Right lobe of liver (tissue), 6 donors: ENCODE measurements around the gene SLC2A5. TPM values are rescaled to one million over a fixed set of nuclear protein-coding genes. Genes with fewer than 3 reads are reported as not detected.
A peak's percentile ranks its signal among the peaks of the same experiment; 100 is the strongest.

Experiments
- ATAC-seq, 4 donors: fragments of 200-7000 bp; cut with Tn5 transposase; one replicate each; pipeline ENCODE4 v1.9.1; 2020; ENCODE audit warnings: mild to moderate bottlenecking in 4 of 4, moderate library complexity in 4 of 4
- DNase-seq, 3 donors: peaks; one replicate each; pipeline ENCODE4 v3.0.0-alpha.2; 2020
- H3K27ac ChIP-seq, 3 donors: fragments of 200-600 bp; one replicate each; pipeline ENCODE4 v1.8.0; 2022
- H3K27me3 ChIP-seq, 2 donors: fragments of 200-600 bp; one replicate each; pipeline ENCODE4 v1.8.0; 2022
- H3K36me3 ChIP-seq, 4 donors: fragments of 200-600 bp; sonication (generic) in 1 of 4; one replicate each; pipeline versions ENCODE4 v1.5.1 to v1.8.0; 2017 to 2022; ENCODE audit warnings: control low read depth in 1 of 4
- H3K4me1 ChIP-seq, 4 donors: fragments of 200-600 bp; sonication (generic) in 1 of 4; one replicate each; pipeline versions ENCODE4 v1.5.1 to v1.8.0; 2017 to 2022; ENCODE audit warnings: control low read depth in 1 of 4
- H3K4me3 ChIP-seq, 3 donors: fragments of 200-600 bp; one replicate each; pipeline ENCODE4 v1.8.0; 2022
- H3K9me3 ChIP-seq, 4 donors: fragments of 200-600 bp; sonication (generic) in 1 of 4; one replicate each; pipeline versions ENCODE4 v1.5.1 to v1.8.0; 2017 to 2022; ENCODE audit warnings: control low read depth in 1 of 4
- POLR2A ChIP-seq: fragments of 450-650 bp; IDR thresholded peaks from one replicate; pipeline ENCODE4 v1.6.1; 2017; ENCODE audit warnings: antibody characterized with exemption, mild to moderate bottlenecking
- WGBS: methylation state at CpG from one replicate; pipeline ENCODE4 v1.1.6; 2018; ENCODE audit warnings: low coverage, low lambda C conversion rate; ENCODE audit not compliant: insufficient coverage; ENCODE audit errors: missing lambda C conversion rate; 5-methylcytosine and 5-hydroxymethylcytosine counted together
- intact Hi-C, 2 donors: fragments of 100-400 bp; cut with DNase I; formaldehyde crosslinking; loops; one replicate each; pipeline versions ENCODE4 v1.11.2 to v1.14.1; 2022
- total RNA-seq, 6 experiments: library from RNA; depleted of rRNA in 2 of 6; stranded (reverse); fragments of >200 nt in 2 of 6; fragmentation: NEBNext Ultra II Directional in 3 of 6; extraction: Animal tissue kit (Norgen Biotek cat#: 25700) in 3 of 6; gene quantifications; one replicate each; pipeline versions ENCODE4 v1.1.0 to v1.2.4, GENCODE V29; 2016 to 2023
- TF ChIP-seq, protein P1 (sequence below), 4 donors: fragments of 200-600 bp in 3 of 4; fragments of 450-650 bp in 1 of 4; IDR thresholded peaks; one replicate each; pipeline versions ENCODE4 v1.5.1 to v1.8.0; 2016 to 2022; ENCODE audit warnings: antibody characterized with exemption in 4 of 4, mild to moderate bottlenecking in 2 of 4
- donor health status: DM: no; HTN: yes; CAD: no.
- donor health status: DM: no; HTN: no; CAD: no.
- donor health status: DM: no; HTN: no; CAD: no.
- donor health status: DM: no; HTN: yes; CAD: no.
- donor health status: DM: no; HTN: yes; CAD: no.

SLC2A5 gene
- total RNA-seq, 6 experiments from 2014 or later = 0.19 to 3.5 (median 0.30) TPM

DNA sequence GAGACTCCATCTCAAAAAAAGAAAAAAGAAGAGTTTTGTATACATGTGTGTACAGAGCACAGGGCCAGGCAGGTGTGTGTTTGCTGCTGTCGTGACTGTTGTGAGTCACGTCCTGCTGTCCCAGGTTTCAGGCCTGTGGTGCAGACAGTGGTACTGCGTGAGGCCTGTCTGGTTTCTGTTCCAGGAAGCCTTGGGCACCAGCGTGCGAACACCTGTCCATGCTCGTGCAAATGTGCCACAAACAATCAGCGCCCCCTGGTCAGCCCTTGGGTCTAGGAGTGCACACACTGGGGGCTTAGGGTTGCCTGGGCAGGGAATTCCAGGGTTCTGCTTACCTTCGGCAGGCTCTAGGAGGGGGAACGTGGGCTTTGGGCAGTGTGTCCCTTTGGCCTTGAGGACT is 42.5 kb upstream of the SLC2A5 start:
- Histone ChIP-seq H3K36me3 (no peaks in the 10 kb centered on the region), H3K27me3 (no peaks in the 10 kb centered on the region), H3K4me1 (peaks cover 0 to 18% (median 7%) of the 10 kb centered on the region in 4 donors), H3K27ac (peak overlapping the region in 2 of 3 donors; percentile 71 to 78), H3K4me3 (no peak overlapping the region), H3K9me3 (no peaks in the 10 kb centered on the region)
- TF ChIP-seq POLR2A = no peak
- TF ChIP-seq, protein P1, sequence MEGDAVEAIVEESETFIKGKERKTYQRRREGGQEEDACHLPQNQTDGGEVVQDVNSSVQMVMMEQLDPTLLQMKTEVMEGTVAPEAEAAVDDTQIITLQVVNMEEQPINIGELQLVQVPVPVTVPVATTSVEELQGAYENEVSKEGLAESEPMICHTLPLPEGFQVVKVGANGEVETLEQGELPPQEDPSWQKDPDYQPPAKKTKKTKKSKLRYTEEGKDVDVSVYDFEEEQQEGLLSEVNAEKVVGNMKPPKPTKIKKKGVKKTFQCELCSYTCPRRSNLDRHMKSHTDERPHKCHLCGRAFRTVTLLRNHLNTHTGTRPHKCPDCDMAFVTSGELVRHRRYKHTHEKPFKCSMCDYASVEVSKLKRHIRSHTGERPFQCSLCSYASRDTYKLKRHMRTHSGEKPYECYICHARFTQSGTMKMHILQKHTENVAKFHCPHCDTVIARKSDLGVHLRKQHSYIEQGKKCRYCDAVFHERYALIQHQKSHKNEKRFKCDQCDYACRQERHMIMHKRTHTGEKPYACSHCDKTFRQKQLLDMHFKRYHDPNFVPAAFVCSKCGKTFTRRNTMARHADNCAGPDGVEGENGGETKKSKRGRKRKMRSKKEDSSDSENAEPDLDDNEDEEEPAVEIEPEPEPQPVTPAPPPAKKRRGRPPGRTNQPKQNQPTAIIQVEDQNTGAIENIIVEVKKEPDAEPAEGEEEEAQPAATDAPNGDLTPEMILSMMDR (IDR thresholded peaks at IDR 0.05) = no peak
- ATAC-seq (peak in 1 of 4 donors; percentile 5), DNase-seq (no peak)
- whole genome bisulfite sequencing = 81% methylated on average over 8 of the region's 9 CpGs
- intact Hi-C loops = no loop called here

- Histone ChIP-seq H3K9me3 (no peaks in the 10 kb centered on the region), H3K4me3 (no peak overlapping the region), H3K4me1 (peaks cover 0 to 18% (median 7%) of the 10 kb centered on the region in 4 donors), H3K27ac (no peak overlapping the region), H3K27me3 (no peaks in the 10 kb centered on the region), H3K36me3 (no peaks in the 10 kb centered on the region)
- WGBS = 70% methylated on average over 7 of the region's 13 CpGs
- intact Hi-C loops = no loop called here
- no peak for ATAC-seq
- no peak for DNase-seq
- TF ChIP-seq, protein P1 (IDR thresholded peaks at IDR 0.05) = no peak
- no peak for TF ChIP-seq POLR2A
These were observed 41.9 kb upstream of the SLC2A5 start for GRCh38 chr1:9111357-9111691.

DNA sequence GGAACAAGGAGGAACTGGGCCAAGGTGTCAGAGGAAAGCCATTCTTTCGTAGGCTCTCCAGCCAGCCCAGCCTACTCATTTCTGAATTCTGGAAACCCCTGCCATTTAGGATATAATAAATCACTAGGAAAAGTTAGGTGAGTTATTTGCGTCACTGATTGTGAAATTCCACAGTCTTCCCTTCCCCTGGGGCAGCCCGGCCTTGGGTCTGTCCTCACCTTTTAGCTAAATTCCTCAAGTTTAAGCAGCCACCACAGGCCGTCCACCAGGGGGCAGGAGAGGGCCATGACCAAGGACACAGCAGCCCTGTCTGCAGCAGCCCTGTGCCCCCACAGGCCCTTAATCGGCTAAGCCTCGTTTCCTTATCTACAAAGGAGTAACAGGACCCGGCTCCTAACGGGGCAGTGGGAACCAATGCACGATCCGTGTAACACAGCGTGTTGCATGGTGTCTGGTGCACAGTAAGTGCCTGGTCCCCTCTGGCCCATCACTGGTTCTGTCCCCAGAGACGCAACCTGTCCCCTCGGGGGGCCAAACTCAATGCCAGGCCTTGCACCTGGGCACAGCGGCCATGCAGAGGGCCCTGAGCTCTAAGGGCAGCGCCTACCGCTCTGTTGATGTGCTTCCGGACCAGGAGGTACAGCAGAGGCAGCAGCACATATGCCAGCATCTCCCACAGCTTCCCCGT is 41.4 kb upstream of the SLC2A5 start:
- Histone ChIP-seq H3K27ac (peak overlapping the region in 1 of 3 donors; percentile 36), H3K9me3 (no peaks in the 10 kb centered on the region), H3K4me3 (no peak overlapping the region), H3K27me3 (no peaks in the 10 kb centered on the region), H3K36me3 (no peaks in the 10 kb centered on the region), H3K4me1 (peaks cover 0 to 18% (median 7%) of the 10 kb centered on the region in 4 donors)
- intact Hi-C loops = no loop called here
- ATAC-seq (peak; percentile 82 to 88 (median 86)), DNase-seq (peak; percentile 91 to 95 (median 92))
- TF ChIP-seq, protein P1 (IDR thresholded peaks at IDR 0.05) = peak; percentile 91 to 95 (median 94)
- TF ChIP-seq POLR2A = peak; percentile 19
- whole genome bisulfite sequencing = 33% methylated on average over 4 of the region's 18 CpGs

DNA sequence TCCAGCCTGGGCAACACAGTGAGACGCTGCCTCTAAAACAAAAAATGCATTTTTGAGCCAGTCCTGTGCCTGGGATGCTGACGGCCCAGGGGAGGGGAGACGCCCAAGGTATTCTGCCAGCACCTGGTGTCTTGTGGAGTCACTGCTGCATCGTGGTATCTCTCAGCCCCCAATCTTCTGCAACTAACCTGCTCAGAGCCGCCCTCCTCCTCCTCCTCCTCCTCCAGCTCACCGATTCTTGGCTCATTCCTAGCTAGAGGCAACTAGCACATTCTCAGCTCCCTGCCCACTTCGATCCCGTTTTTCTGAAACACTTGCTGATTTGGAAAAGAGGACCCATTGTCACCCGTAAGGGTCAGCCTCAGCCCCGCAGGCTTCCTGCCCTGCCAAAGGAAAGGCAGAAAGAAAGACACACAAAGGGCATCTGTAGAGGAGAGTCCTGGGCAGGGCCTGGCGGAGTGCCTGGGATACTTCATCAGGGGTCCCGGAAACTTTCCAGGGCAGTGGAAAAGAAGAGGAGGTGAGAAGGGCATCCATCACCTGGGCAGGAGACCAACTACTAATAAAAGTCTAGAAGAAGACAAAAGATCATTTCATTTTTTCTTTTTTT is 38.7 kb upstream of the SLC2A5 start:
- no peaks in the 10 kb centered on the region for H3K27me3 ChIP-seq
- no peak for DNase-seq
- 85% methylated on average over 8 of the region's 12 CpGs for WGBS
- H3K36me3 ChIP-seq = peaks cover 0 to 10% (median 4%) of the 10 kb centered on the region in 4 donors
- peaks cover 0 to 14% (median 5%) of the 10 kb centered on the region in 4 donors for H3K4me1 ChIP-seq
- intact Hi-C loops = no loop called here
- no peaks in the 10 kb centered on the region for H3K9me3 ChIP-seq
- no peak overlapping the region for H3K27ac ChIP-seq
- no peak overlapping the region for H3K4me3 ChIP-seq
- TF ChIP-seq, protein P1 (IDR thresholded peaks at IDR 0.05) = no peak
- TF ChIP-seq POLR2A = no peak
- no peak for ATAC-seq
